Measurements from ENCODE around the gene ALDOA. TPM values are rescaled to one million over a fixed set of nuclear protein-coding genes. Genes with fewer than 3 reads are reported as not detected.

The ALDOA gene
- total and polyA plus RNA-seq, 9 of the 15 experiments (the other 6 are each of a cell fraction or from before 2014, with no cell fraction given): 311 to 2,224 (median 1,293) TPM

GRCh38 chr16:30096105-30096861 lies 30.7 kb downstream of the ALDOA start, which contains the start of gene YPEL3 (continued):
- no peak for TF ChIP-seq PRDM10 (IDR thresholded peaks at IDR 0.05; ENCODE audit: partially characterized antibody)
- TF ChIP-seq ZNF79 (CRISPR knock-in tag; IDR thresholded peaks at IDR 0.05; ENCODE audit: low read depth): no peak
- TF ChIP-seq TFAP4 (CRISPR knock-in tag; IDR thresholded peaks at IDR 0.05; ENCODE audit: borderline replicate concordance): peak; percentile 94
- TF ChIP-seq HMG20B (CRISPR knock-in tag; IDR thresholded peaks at IDR 0.05): no peak
- peak; percentile 82 for TF ChIP-seq L3MBTL2 (IDR thresholded peaks at IDR 0.05)
- TF ChIP-seq PHF20 (IDR thresholded peaks at IDR 0.05; ENCODE audit: partially characterized antibody): peak; percentile 84
- no peak for TF ChIP-seq PREB (CRISPR knock-in tag; IDR thresholded peaks at IDR 0.05)
- TF ChIP-seq ARID1B (IDR thresholded peaks at IDR 0.05): peak; percentile 23; the same call in 1 of the 2 replicates
- no peak for TF ChIP-seq MTA2 (IDR thresholded peaks at IDR 0.05; ENCODE audit: low read depth)
- TF ChIP-seq JUN (IDR thresholded peaks at IDR 0.05; ENCODE audit: borderline replicate concordance, low read depth, low read length): no peak
- no peak for TF ChIP-seq JUN (CRISPR knock-in tag; IDR thresholded peaks at IDR 0.05; ENCODE audit: borderline replicate concordance)
- TF ChIP-seq U2AF2 (optimal IDR thresholded peaks at IDR 0.05; ENCODE audit: low read depth, low read length): no peak

All from K562 (cell line).